ENCODE results near the gene LRRK2. TPM values are rescaled to one million over a fixed set of nuclear protein-coding genes. Genes with fewer than 3 reads are reported as not detected.
"Not testable (repeated sequence)": the region's sequence is repeated elsewhere in the genome, so short reads cannot be mapped to it uniquely, and the experiment has no call there.

The LRRK2 gene
- total RNA-seq, 3 donors from 2014 or later = 0.16 to 0.21 (median 0.20) TPM

DNA sequence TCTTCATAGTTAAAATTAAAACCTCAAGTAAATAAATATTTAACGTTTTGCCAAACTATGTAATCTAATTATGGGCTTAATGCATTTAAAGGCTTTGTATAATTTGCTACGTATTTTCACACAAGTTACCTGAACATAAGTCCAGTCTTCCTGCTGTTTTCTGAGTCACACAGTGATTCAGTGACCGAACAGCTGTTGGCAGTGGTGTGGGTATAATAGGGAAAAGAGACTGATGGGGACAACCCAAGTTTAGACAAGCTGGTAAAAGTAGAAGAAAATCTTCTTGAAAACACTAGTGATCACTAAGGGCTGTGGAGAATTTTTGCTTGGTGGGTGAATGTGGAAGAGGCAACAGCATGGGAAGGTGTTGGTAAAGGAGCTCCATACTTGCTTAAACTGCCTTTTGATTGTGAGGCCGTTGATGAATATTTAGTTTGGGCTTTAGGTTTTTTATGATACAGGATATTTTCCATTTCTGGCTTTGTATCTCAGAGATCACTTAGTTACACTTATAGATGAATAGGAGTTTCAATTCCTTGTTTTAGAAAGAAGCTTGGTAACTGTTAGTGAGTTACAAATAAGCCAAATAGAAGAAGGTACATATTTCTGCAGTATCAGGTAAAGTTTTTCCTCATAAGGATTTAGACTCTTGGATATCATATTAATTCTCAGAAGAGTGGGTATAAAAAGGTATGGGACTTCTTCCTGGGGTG is 23.9 kb downstream of the LRRK2 start:
- Mint-ChIP-seq H3K27me3 (ENCODE audit: low read depth) (peaks cover 2% of the 10 kb centered on the region), H3K4me3 (no peak overlapping the region), H3K9me3 (peaks cover 3% of the 10 kb centered on the region), H3K36me3 (ENCODE audit: insufficient read depth) (no peaks in the 10 kb centered on the region), H3K4me1 (ENCODE audit: low read depth) (no peaks in the 10 kb centered on the region)
- no peak for DNase-seq
- ATAC-seq = no peak

DNA sequence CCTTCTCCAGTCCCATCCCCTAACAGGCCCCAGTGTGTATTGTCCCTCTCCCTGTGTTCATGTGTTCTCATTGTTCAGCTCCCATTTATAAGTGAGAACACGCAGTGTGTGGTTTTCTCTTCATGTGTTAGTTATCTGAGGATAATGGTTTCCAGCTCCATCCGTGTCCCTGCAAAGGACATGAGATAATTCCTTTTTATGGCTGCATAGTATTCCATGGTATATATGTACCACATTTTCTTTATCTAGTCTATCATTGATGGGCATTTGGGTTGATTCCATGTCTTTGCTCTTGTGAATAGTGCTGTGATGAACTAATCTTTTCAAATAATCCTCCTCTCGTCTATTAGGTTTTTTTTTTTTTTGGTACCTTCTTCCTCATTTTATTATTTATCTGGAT is 25.9 kb downstream of the LRRK2 start:
- DNase-seq; H3K9me3 Mint-ChIP-seq; ATAC-seq; H3K36me3 Mint-ChIP-seq (ENCODE audit: insufficient read depth); H3K4me1 Mint-ChIP-seq (ENCODE audit: low read depth); H3K27me3 Mint-ChIP-seq (ENCODE audit: low read depth); H3K4me3 Mint-ChIP-seq: not testable (repeated sequence)

DNA sequence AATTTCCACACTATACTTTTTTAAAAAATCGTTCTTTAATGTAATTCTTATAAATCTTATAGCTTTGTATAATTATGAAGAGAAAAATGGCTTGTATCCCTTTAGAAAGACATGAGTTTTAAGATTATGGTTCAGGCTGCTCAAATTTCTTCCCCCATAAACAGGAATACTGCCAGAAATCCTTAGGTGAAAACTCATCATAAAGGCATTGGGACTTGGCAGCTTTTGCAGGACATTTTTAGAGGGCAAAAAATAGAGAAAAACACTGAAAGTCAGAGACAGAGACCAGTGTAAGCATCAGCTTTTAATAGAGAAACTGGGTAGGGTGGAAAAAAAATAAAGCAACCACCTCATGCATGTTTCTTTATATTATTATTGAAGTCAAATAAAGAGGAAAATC is 29.1 kb downstream of the LRRK2 start:
- H3K9me3 Mint-ChIP-seq = peaks cover 3% of the 10 kb centered on the region
- H3K27me3 Mint-ChIP-seq (ENCODE audit: low read depth) = peaks cover 2% of the 10 kb centered on the region
- H3K4me3 Mint-ChIP-seq = no peak overlapping the region
- ATAC-seq (no peak), DNase-seq (no peak)
- H3K36me3 Mint-ChIP-seq (ENCODE audit: insufficient read depth) = no peaks in the 10 kb centered on the region
- H3K4me1 Mint-ChIP-seq (ENCODE audit: low read depth) = no peaks in the 10 kb centered on the region

DNA sequence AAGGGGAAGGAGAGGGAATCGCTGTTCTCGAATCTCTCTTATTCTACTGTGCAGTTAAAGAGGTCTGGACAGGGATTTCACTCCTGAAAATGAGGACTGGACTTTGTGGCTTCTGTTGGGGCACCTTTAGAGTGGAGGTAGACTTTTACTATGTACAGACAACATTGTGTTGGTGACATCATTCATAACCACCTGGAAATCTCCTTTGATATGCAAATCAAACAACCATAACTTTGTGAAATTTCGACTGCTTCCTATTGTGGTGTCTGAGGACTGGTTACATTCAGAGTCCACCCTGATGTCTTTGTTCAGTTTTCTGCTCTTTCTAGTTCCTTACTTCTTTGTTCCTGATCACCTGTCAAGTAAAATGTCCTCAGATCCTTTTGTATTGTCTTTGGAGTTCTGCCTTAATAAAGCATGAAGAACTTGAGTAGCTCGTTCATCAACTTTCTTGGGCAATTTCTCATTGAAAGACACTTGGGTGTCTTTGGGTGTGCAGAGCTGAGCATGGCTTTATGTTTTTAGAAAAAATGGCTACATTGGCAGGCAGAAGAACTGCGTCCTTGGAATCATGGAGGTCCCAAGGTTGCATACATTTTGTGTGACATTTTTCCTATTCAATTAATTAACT is 29.8 kb downstream of the LRRK2 start:
- Mint-ChIP-seq H3K4me1 (ENCODE audit: low read depth) (no peaks in the 10 kb centered on the region), H3K36me3 (ENCODE audit: insufficient read depth) (no peaks in the 10 kb centered on the region), H3K9me3 (peaks cover 3% of the 10 kb centered on the region), H3K27me3 (ENCODE audit: low read depth) (peaks cover 2% of the 10 kb centered on the region), H3K4me3 (no peak overlapping the region)
- no peak for DNase-seq
- ATAC-seq = no peak

DNA sequence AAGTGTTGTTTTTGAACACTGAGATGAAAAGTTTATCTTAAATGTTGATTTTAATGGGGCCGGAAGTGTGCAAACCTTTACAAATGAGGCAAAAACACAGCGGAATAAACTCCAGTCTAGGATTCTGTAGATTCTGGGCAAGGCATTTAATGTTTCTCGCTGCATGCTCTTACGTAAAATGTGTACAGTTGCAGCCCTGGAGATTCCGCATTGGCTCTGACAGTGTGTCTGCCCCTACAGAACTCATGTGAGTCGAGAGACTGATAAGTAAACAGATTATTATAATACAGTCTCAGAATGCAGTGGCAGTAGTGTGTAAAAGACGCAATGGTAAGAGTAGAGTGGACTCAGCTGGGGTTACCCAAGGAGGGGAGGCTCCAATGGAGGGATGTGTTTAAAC is 33.6 kb downstream of the LRRK2 start:
- Mint-ChIP-seq H3K27me3 (ENCODE audit: low read depth) (no peaks in the 10 kb centered on the region), H3K4me3 (no peak overlapping the region), H3K36me3 (ENCODE audit: insufficient read depth) (no peaks in the 10 kb centered on the region), H3K9me3 (no peaks in the 10 kb centered on the region), H3K4me1 (ENCODE audit: low read depth) (peaks cover 2% of the 10 kb centered on the region)
- ATAC-seq (no peak), DNase-seq (no peak)

DNA sequence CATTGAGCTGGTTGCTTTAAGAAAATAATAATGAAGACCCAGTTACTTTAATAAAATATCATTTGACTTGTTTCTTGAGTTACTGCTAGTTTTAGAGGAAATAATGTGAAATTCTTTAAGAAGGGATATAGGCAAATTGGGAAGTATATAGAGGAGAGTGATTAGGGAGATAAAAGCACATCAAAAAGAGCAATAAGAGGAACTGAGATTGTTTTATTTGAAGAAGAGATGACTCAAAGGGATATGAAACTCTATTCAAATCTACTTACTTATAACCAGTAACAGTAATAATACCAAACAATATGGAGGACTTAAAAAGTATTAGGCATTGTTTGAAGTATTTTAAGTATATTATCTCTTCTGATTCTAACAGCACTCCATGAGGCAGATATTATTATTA is 37.1 kb downstream of the LRRK2 start:
- no peak for DNase-seq
- Mint-ChIP-seq H3K4me3 (no peak overlapping the region), H3K36me3 (ENCODE audit: insufficient read depth) (no peaks in the 10 kb centered on the region), H3K27me3 (ENCODE audit: low read depth) (no peaks in the 10 kb centered on the region), H3K9me3 (no peaks in the 10 kb centered on the region), H3K4me1 (ENCODE audit: low read depth) (peaks cover 2% of the 10 kb centered on the region)
- no peak for ATAC-seq

DNA sequence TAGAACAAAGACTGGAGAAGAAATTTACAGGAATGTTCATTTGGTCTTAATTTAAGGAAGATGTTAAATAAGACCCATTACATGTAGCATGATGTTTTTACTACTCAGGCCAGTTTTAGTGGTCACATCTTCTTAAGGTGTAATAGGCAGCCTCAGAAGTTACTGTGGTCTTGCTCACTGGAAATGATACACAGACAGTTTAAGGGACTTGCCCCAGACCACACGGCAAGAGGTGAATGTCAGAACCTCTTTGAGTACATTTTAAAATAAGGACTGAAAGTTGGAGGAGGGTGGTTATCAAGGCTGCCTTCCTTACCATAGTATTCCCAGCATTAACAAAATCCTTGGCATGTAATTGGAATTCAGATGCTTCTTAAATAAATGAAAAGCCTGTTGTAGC is 37.9 kb downstream of the LRRK2 start:
- no peak overlapping the region for H3K4me3 Mint-ChIP-seq

DNA sequence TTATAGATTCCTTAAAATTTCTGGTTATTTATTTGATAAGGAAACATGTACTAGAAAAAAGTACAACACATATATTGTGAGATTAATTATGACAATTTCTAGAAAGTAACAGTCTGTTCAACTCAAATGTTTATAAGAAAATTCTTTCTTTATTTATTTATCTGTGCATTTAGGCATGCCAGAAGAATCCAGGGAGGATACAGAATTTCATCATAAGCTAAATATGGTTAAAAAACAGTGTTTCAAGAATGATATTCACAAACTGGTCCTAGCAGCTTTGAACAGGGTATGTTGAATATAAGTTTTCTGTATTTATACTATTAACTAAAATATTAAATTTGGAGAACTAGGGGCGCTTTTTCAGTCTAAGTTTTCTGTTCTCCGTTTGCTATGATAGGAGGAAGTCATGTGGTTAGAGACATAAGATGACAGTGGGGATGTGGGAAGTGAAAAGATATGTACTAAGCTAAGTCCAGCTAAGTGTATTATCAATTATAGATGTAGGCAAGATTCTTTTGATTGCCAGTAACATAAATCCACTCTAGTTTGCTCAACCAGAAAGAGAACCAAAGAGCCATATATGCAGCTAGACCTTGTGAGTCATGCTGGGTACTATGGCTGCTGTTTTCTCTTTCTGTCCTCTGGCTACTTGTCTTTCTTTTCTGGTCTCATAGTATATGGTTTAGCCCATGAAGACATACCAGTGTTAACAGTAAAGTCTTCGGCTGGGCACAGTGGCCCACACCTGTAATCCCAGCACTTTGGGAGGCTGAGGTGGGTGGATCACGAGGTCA is 39.0 kb downstream of the LRRK2 start:
- Mint-ChIP-seq H3K27me3 (ENCODE audit: low read depth) (no peaks in the 10 kb centered on the region), H3K4me3 (no peak overlapping the region), H3K36me3 (ENCODE audit: insufficient read depth) (no peaks in the 10 kb centered on the region), H3K9me3 (no peaks in the 10 kb centered on the region), H3K4me1 (ENCODE audit: low read depth) (peaks cover 2% of the 10 kb centered on the region)
- DNase-seq = no peak
- ATAC-seq = no peak

More for the DNA sequence above, 37.9 kb downstream of the LRRK2 start:
- DNase-seq (no peak), ATAC-seq (no peak)
- Mint-ChIP-seq H3K4me1 (ENCODE audit: low read depth) (peaks cover 2% of the 10 kb centered on the region), H3K9me3 (no peaks in the 10 kb centered on the region), H3K27me3 (ENCODE audit: low read depth) (no peaks in the 10 kb centered on the region), H3K36me3 (ENCODE audit: insufficient read depth) (no peaks in the 10 kb centered on the region)

DNA sequence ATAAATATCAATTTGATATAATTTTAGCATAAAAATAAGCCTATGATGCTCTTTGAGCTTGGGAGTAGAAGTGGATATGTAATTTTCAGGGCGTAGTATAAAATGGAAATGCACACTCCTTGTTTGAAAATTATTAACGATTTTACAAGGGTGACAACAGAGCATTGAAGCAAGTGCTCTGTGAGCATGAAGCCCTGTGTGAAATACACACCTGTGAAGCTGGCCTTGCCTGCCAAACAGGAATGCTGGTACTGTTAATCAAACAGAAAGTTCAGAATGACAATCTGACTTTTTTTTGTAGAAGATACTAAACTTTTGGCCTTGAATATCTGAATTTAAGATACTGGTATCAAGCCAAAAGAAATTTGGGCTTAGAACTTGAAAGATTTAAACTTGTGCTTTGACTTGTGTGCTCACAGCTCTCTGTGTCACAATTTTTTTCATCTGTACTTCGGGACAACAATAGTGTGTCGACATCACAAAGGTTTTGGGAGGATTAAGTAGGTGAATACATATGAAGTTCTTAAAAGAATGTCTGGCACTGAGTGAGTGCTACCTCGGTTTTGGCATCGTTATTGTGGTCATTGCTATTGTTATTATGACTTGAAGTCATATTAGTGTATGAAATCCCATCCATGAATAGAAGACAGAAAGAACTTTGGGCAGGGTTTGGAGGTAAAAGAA is 47.3 kb downstream of the LRRK2 start:
- ATAC-seq (no peak), DNase-seq (no peak)
- H3K36me3 Mint-ChIP-seq (ENCODE audit: insufficient read depth) = no peaks in the 10 kb centered on the region
- no peak overlapping the region for H3K4me3 Mint-ChIP-seq
- no peaks in the 10 kb centered on the region for H3K9me3 Mint-ChIP-seq
- H3K27me3 Mint-ChIP-seq (ENCODE audit: low read depth) = no peaks in the 10 kb centered on the region
- no peaks in the 10 kb centered on the region for H3K4me1 Mint-ChIP-seq (ENCODE audit: low read depth)

DNA sequence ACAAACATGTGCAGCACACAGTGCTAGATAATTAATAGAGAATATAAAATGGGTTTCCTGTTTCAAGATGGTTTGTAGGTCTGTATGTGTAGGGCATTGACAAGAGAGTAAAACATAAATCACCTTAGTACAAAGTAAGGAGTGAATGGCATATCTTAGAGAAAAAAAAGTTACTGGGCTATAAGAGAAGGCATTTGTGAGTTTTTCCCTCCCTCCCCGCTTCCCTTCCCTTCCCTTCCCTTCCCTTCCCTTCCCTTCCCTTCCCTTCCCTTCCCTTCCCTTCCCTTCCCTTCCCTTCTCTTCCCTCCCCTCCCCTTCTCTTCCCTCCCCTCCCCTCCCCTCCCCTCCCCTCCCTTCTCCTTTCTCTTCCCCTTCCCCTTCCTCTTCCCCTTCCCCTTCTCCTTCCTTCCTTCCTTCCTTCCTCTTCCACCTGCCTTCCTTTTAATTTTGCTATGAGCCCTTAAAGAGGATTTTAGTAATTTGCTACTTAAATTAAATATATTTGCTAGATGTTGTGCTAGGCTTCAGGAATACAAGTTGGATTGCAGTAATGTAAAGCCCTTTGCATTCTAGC is 57.1 kb downstream of the LRRK2 start:
- DNase-seq = no peak
- Mint-ChIP-seq H3K4me3 (no peak overlapping the region), H3K4me1 (ENCODE audit: low read depth) (no peaks in the 10 kb centered on the region), H3K36me3 (ENCODE audit: insufficient read depth) (no peaks in the 10 kb centered on the region), H3K9me3 (no peaks in the 10 kb centered on the region), H3K27me3 (ENCODE audit: low read depth) (no peaks in the 10 kb centered on the region)
- ATAC-seq = no peak

DNA sequence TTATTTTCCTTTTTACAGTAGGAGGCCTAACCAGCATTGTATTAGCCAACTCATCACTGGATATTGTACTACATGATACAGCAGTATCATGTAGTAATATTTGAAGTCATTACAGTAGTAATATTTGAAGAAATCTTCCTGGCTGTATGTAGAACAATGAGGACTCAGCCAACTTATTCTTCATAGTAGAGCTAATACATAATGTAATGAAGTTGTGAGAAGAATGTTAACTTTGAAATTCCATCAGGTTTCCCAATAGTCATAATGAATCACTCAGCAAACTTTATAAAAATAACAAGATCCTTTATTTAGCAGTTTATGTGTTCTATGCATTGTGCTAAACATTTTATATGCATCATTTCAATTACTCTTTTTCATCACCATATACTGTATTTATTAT is 61.8 kb downstream of the LRRK2 start:
- DNase-seq (no peak), ATAC-seq (no peak)
- H3K27me3 Mint-ChIP-seq (ENCODE audit: low read depth) = no peaks in the 10 kb centered on the region
- no peak overlapping the region for H3K4me3 Mint-ChIP-seq
- H3K4me1 Mint-ChIP-seq (ENCODE audit: low read depth) = no peaks in the 10 kb centered on the region
- peaks cover 6% of the 10 kb centered on the region for H3K9me3 Mint-ChIP-seq
- no peaks in the 10 kb centered on the region for H3K36me3 Mint-ChIP-seq (ENCODE audit: insufficient read depth)

DNA sequence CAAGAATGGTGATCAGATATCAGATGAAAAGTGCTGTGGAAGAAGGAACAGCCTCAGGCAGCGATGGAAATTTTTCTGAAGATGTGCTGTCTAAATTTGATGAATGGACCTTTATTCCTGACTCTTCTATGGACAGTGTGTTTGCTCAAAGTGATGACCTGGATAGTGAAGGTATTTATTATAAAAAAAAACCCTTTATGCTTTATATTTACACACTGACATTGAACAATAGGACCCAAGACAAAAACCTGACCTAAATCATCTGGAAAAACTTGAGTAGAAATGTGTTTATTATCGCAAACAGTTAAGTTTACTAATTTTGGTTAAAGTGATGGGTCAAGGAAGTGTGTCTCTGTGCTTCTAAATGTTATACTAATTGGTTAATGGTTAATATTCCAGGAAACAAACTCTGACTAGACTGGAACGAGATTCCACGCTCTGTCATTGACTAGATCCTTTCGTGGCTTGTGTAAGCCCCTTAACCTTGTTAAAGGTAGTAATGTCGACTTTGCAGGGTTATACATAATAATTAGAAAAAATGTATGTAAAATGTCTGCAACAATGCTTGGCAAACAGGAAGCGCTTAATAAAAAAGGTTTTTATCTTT is 62.7 kb downstream of the LRRK2 start:
- peaks cover 6% of the 10 kb centered on the region for H3K9me3 Mint-ChIP-seq
- no peaks in the 10 kb centered on the region for H3K27me3 Mint-ChIP-seq (ENCODE audit: low read depth)
- H3K4me1 Mint-ChIP-seq (ENCODE audit: low read depth) = no peaks in the 10 kb centered on the region
- no peak overlapping the region for H3K4me3 Mint-ChIP-seq
- H3K36me3 Mint-ChIP-seq (ENCODE audit: insufficient read depth) = no peaks in the 10 kb centered on the region
- no peak for DNase-seq
- ATAC-seq = no peak

DNA sequence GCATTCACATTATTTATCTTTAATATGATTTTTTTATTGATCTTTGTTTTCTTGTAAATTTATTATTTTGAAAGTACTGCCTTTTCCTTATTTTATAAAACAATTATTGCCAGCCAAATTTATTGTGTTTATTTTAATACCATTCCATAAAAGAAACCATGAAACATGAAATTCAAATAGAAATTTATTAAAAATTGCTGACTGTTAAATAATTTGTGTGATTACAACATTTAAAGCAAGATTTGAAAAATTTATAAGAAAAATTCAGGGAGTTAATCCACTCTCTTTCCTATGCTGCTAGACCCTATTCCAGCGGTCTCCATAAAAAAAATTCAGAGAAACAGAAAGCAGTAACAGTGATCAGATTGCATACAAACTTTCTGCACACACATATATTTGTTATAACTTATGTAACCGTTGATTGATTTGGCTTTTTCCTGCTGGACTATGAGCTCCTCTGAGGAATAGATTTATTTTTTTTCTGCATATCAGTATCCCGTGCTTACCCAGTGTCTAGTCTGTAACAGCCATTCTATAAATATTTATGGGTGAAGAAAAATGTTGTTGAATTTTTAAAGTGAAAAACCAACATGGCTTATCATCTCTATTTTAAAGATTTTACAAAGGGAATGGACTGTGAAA is 68.1 kb downstream of the LRRK2 start:
- H3K4me3 Mint-ChIP-seq = no peak overlapping the region
- peaks cover 6% of the 10 kb centered on the region for H3K9me3 Mint-ChIP-seq
- ATAC-seq (no peak), DNase-seq (no peak)
- no peaks in the 10 kb centered on the region for H3K27me3 Mint-ChIP-seq (ENCODE audit: low read depth)
- no peaks in the 10 kb centered on the region for H3K36me3 Mint-ChIP-seq (ENCODE audit: insufficient read depth)
- no peaks in the 10 kb centered on the region for H3K4me1 Mint-ChIP-seq (ENCODE audit: low read depth)

Data from activated T-cell treated with anti-CD3 and anti-CD28 coated beads, Interleukin-2, amount 50 U/mL, for 4 hours (primary cell).